ENCODE results near the gene ZBTB22. TPM values are rescaled to one million over a fixed set of nuclear protein-coding genes. Genes with fewer than 3 reads are reported as not detected.
"Not testable (repeated sequence)": the region's sequence is repeated elsewhere in the genome, so short reads cannot be mapped to it uniquely, and the experiment has no call there.

ZBTB22 gene, protein sequence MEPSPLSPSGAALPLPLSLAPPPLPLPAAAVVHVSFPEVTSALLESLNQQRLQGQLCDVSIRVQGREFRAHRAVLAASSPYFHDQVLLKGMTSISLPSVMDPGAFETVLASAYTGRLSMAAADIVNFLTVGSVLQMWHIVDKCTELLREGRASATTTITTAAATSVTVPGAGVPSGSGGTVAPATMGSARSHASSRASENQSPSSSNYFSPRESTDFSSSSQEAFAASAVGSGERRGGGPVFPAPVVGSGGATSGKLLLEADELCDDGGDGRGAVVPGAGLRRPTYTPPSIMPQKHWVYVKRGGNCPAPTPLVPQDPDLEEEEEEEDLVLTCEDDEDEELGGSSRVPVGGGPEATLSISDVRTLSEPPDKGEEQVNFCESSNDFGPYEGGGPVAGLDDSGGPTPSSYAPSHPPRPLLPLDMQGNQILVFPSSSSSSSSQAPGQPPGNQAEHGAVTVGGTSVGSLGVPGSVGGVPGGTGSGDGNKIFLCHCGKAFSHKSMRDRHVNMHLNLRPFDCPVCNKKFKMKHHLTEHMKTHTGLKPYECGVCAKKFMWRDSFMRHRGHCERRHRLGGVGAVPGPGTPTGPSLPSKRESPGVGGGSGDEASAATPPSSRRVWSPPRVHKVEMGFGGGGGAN
- total RNA-seq, result 12.6 TPM

- Histone ChIP-seq H3K4me3 (ENCODE audit: low read length) (peak within 1 kb of the TSS; percentile 86), H3K27me3 (ENCODE audit: insufficient read depth, low read length) (no peaks in the 10 kb centered on the region), H3K4me1 (ENCODE audit: insufficient read depth, low read length) (peaks cover 73% of the 10 kb centered on the region), H3K9me3 (ENCODE audit: low read depth, low read length) (no peaks in the 10 kb centered on the region)
Measured at GRCh38 chr6:33317669-33318425, at the start of gene ZBTB22. ZBTB22 (minus strand) TSS chr6:33317744; CDS start chr6:33316916, 828 bp downstream.

DNA sequence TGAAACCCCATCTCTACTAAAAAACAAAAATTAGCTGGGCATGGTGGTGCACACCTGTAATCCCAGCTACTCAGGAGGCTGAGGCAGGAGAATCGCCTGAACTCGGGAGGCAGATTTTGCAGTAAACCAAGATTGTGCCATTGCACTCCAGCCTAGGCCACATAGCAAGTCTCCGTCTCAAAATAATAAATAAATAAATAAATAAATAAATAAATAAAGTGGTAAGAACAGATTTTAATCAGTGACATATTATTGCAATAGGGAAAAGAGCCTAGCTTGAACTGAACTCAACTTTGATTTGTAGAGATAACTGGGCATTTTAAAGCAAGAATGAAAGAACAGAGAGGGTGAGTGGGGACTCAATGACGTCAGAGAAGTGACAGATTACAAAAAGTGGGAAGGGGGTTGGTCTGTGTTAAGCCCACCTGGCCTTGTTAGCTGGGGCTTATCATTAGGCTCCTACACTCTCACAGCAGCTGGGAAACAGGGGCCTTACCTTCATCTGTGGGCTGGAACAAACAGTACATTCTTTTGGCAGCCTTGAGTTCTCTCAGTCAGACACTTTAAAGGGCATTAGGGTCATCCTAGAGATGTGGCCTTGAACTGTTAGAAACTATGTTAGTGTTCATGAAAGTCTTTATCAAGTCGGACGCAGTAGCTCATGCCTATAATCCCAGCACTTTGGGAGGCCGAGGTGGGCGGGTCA lies 49.6 kb upstream of the ZBTB22 start:
- Histone ChIP-seq H3K27me3 (ENCODE audit: insufficient read depth, low read length) (no peaks in the 10 kb centered on the region), H3K4me3 (ENCODE audit: low read length) (no peak overlapping the region), H3K9me3 (ENCODE audit: low read depth, low read length) (no peaks in the 10 kb centered on the region), H3K4me1 (ENCODE audit: insufficient read depth, low read length) (no peaks in the 10 kb centered on the region)

DNA sequence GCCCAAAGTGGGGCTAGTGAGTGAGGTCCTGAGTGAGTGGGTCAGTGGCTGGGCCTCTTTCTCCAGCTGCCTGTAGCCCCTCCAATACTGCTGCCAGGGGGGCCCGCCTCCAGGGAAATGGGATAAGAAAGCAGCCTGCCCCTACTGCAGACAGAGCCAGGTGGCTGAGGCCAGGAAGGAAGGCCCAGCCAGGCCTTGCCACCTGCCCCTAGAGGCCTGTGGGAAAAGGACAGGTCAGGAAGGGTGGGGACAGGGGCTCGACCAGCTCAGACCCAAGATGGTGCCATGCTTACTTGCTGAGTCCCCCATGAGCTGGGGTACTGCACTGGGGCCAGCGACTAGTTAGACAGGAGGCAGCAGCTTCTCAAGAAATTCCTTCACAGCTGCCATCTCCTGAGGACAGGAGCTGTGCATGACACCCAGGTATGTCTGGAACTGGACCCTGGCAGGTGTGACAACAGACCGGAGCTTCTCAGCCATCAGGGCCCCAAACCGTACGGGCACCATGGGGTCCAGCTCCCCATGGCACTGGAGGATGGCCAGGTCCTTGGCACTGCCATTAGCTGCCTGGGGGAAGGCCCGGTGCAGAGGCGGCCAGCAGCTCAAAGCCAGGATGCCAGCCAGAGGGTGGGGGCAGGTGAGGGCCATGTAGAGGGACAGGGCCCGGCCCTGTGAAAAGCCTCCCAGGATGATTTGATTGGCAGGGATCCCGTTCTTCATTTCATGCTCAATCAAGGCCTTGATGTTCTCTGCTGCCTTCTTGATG lies 47.8 kb upstream of the ZBTB22 start:
- H3K9me3 ChIP-seq (ENCODE audit: low read depth, low read length); H3K27me3 ChIP-seq (ENCODE audit: insufficient read depth, low read length); H3K4me1 ChIP-seq (ENCODE audit: insufficient read depth, low read length); H3K4me3 ChIP-seq (ENCODE audit: low read length): not testable (repeated sequence)

DNA sequence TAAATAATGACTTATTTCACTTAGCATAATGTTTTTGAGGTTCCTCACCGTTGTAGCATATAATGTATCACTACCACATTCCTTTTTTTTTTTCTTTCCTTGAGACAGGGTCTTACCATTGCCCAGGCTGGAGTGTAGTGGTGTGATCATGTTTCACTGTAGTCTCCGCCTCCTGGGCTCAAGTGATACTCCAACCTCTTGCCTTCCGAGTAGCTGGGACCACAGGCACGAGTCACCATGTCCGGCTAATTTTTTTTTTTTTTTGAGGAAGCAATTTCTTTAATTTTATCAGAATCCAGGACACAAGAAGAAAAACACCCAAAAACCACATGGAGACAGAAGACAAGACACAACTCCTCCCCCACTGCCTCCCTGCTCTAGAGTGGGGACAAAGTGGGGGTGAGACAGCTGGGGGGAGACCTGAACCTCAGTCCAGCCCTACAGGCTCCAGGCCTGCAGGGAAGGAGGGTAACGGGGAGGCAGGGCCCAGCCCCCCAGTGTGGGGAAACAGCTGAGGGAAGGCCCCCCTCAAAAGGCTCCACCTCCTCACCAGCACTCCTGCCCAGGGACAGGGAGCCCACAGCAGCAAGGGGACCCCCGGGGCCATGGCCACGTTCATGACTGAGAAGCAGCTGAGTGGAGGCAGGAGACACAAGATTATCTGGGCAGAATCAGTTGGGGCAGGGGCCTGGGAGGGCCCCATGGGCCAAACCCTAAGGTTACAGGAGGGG lies 47.1 kb upstream of the ZBTB22 start:
- not testable (repeated sequence) for H3K4me1 ChIP-seq (ENCODE audit: insufficient read depth, low read length); H3K27me3 ChIP-seq (ENCODE audit: insufficient read depth, low read length); H3K4me3 ChIP-seq (ENCODE audit: low read length); H3K9me3 ChIP-seq (ENCODE audit: low read depth, low read length)

- not testable (repeated sequence) for H3K9me3 ChIP-seq (ENCODE audit: low read depth, low read length); H3K4me1 ChIP-seq (ENCODE audit: insufficient read depth, low read length); H3K4me3 ChIP-seq (ENCODE audit: low read length); H3K27me3 ChIP-seq (ENCODE audit: insufficient read depth, low read length)
Measured at GRCh38 chr6:33363486-33363885, 45.9 kb upstream of the ZBTB22 start.

DNA sequence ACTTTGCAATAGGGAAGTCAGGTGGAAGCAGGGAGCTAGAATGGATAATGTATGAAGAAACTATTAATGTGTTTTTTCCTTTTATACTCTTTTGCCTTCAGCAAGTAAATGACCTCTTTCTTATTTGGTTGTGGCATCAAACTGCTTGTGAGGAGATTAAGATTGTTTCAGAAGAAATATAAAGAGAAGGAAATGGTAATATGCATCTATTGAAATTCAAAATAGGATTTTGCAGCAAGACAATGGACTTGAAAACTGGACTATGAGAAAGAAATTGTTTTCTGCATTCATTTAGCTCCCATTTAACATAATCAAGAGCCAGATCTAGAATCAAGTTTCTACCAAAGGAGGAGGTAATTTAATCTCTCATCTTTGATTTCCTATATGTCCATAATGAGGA lies 41.8 kb upstream of the ZBTB22 start:
- Histone ChIP-seq H3K4me1 (ENCODE audit: insufficient read depth, low read length) (no peaks in the 10 kb centered on the region), H3K9me3 (ENCODE audit: low read depth, low read length) (no peaks in the 10 kb centered on the region), H3K4me3 (ENCODE audit: low read length) (no peak overlapping the region), H3K27me3 (ENCODE audit: insufficient read depth, low read length) (no peaks in the 10 kb centered on the region)

GRCh38 chr6:33357160-33357871 lies 39.8 kb upstream of the ZBTB22 start:
- not testable (repeated sequence) for H3K4me3 ChIP-seq (ENCODE audit: low read length); H3K4me1 ChIP-seq (ENCODE audit: insufficient read depth, low read length); H3K9me3 ChIP-seq (ENCODE audit: low read depth, low read length); H3K27me3 ChIP-seq (ENCODE audit: insufficient read depth, low read length)

DNA sequence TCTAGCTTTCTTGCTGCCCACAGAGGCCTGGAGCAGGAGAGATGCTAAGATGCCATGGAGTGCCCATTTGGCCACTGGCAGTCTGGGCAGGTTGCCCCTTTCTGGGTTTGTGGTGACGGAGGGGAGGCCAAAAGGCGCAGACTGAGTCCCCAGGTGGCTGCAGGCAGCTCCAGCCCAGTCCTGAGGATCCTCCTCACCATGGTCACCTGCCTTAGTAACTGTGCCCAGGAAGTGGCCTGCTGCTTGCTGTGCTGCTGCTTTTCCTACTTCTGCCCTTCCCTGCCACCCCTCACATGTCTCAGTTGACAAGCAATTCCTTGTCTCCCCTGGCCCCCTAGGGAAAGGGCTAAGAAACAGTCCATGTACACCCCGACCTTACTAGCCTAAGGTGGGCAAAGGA lies 38.8 kb upstream of the ZBTB22 start:
- Histone ChIP-seq H3K9me3 (ENCODE audit: low read depth, low read length) (no peaks in the 10 kb centered on the region), H3K4me3 (ENCODE audit: low read length) (no peak overlapping the region), H3K27me3 (ENCODE audit: insufficient read depth, low read length) (no peaks in the 10 kb centered on the region), H3K4me1 (ENCODE audit: insufficient read depth, low read length) (no peaks in the 10 kb centered on the region)

GRCh38 chr6:33355860-33356259 lies 38.3 kb upstream of the ZBTB22 start:
- not testable (repeated sequence) for H3K4me3 ChIP-seq (ENCODE audit: low read length); H3K9me3 ChIP-seq (ENCODE audit: low read depth, low read length); H3K4me1 ChIP-seq (ENCODE audit: insufficient read depth, low read length); H3K27me3 ChIP-seq (ENCODE audit: insufficient read depth, low read length)

DNA sequence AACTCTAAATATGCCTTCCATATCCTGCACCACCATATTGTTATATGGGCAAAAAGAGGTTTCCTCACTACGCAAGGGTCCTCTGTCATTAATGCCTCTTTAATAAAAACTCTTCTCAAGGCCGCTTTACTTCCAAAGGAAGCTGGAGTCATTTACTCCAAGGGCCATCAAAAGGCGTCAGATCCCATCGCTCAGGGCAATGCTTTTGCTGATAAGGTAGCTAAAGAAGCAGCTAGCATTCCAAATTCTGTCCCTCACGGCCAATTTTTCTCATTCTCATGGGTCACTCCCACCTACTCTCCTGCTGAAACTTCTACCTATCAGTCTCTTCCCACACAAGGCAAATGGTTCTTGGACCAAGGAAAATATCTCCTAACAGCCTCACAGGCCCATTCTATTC lies 30.3 kb upstream of the ZBTB22 start:
- Histone ChIP-seq H3K4me1 (ENCODE audit: insufficient read depth, low read length) (peaks cover 30% of the 10 kb centered on the region), H3K9me3 (ENCODE audit: low read depth, low read length) (no peaks in the 10 kb centered on the region), H3K27me3 (ENCODE audit: insufficient read depth, low read length) (no peaks in the 10 kb centered on the region), H3K4me3 (ENCODE audit: low read length) (no peak overlapping the region)

DNA sequence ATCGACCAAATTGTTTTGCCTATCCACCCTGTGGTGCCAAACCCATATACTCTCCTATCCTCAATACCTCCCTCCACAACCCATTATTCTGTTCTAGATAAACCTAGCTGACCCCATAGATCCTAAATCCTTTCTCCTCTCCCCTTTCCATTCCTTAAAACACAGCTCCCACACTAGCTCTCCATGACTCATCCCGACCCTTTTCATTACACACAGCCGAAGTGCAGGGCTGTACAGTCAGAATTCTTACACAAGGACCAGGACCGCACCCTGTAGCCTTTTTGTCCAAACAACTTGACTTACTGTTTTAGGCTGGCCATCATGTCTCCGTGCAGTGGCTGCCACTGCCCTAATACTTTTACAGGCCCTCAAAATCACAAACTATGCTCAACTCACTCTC lies 29.4 kb upstream of the ZBTB22 start:
- H3K4me1 ChIP-seq (ENCODE audit: insufficient read depth, low read length), result peaks cover 38% of the 10 kb centered on the region
- not testable (repeated sequence) for H3K4me3 ChIP-seq (ENCODE audit: low read length); H3K9me3 ChIP-seq (ENCODE audit: low read depth, low read length); H3K27me3 ChIP-seq (ENCODE audit: insufficient read depth, low read length)

- Histone ChIP-seq H3K27me3 (ENCODE audit: insufficient read depth, low read length) (no peaks in the 10 kb centered on the region), H3K9me3 (ENCODE audit: low read depth, low read length) (no peaks in the 10 kb centered on the region), H3K4me3 (ENCODE audit: low read length) (no peak overlapping the region), H3K4me1 (ENCODE audit: insufficient read depth, low read length) (peaks cover 41% of the 10 kb centered on the region)
Measured at GRCh38 chr6:33344701-33345697, 27.5 kb upstream of the ZBTB22 start.
